ENCODE results near the gene LRIG1.

The LRIG1 gene

GRCh38 chr3:66414846-66415245, 86.0 kb downstream of the LRIG1 start:
- no peak for DNase-seq (ENCODE audit: low read depth)
- H3K4me3 ChIP-seq (ENCODE audit: control insufficient read depth, low read depth, low read length) = no peak overlapping the region
- TF ChIP-seq CTCF (IDR thresholded peaks at IDR 0.05; ENCODE audit: control insufficient read depth, insufficient read depth, low read depth, low read length, missing control alignments) = no peak

DNA sequence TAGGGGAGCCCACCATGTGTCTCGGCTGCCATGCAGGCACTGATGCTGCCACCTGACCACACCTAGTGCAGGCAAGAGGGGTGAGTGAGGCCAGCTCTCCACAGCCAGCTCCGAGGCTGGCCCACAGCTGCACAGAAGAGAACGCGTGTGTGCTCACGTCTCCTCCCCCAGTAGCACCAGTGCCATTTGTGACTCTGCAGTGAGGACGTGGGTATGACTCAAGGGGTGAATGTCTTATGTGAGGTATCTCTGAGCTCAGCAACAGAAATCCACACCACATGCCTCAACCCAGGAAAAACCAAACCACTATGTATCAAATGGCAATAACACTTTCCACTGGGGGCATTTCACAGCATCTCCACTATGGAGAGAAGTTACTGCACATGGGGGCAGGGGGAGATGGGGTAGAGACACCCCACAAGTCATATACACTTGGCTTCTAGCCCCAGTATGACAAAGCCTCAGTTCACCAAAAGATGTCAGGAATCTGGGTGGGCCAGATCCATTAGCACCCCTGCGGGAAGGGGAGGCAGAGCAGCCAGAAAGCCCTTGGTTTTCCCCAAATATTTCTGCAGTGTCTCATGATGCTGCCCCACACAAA, 87.6 kb downstream of the LRIG1 start:
- TF ChIP-seq CTCF (IDR thresholded peaks at IDR 0.05; ENCODE audit: control insufficient read depth, insufficient read depth, low read depth, low read length, missing control alignments) = peak; percentile 11
- no peak overlapping the region for H3K4me3 ChIP-seq (ENCODE audit: control insufficient read depth, low read depth, low read length)
- DNase-seq (ENCODE audit: low read depth) = peak; percentile 77

DNA sequence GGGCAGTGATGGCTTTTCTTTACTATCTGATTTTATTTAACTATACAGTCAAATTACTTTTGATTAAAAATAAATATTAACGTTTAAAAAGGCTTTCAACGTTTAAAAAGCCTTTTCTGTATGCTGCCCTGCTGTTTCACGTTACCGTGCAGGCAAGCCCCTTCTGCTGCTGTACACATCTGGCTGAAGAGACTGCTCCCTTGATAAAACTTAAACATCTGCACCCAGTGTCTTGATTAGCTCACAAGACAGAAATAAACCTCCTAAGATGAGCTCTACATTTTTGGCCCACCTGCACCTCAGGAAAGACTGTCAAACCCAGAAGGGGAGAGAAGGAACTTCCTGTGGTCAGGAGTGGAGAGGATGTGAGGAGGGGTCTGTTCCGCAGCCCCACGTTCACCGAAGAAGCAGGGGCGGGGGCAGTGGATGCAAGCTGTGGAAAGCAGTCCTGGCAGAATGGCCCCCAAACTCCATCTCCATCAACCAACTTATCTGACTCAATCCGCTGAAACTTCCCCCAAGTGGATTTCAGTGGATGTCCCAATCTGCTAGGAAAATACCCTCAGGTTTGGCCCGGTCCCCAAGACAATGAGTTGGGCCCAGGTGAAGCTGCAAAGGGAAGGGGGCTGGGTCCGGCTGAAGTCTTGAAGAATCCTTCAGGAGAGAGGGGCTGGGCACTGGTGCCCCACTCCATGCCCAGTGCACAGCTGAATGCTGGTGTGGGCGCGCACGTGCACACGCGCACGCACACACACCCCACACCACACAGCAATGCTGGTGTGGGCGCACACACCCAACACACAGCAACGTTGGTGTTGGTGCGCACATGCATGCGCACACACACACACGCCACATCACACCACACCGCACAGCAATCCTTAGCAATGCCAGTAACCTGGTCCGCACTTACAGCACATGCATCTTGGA, 88.6 kb downstream of the LRIG1 start:
- DNase-seq (ENCODE audit: low read depth) = no peak
- no peak overlapping the region for H3K4me3 ChIP-seq (ENCODE audit: control insufficient read depth, low read depth, low read length)
- no peak for TF ChIP-seq CTCF (IDR thresholded peaks at IDR 0.05; ENCODE audit: control insufficient read depth, insufficient read depth, low read depth, low read length, missing control alignments)

GRCh38 chr3:66411474-66411873, 89.3 kb downstream of the LRIG1 start:
- H3K4me3 ChIP-seq (ENCODE audit: control insufficient read depth, low read depth, low read length) = no peak overlapping the region
- TF ChIP-seq CTCF (IDR thresholded peaks at IDR 0.05; ENCODE audit: control insufficient read depth, insufficient read depth, low read depth, low read length, missing control alignments) = no peak

DNA sequence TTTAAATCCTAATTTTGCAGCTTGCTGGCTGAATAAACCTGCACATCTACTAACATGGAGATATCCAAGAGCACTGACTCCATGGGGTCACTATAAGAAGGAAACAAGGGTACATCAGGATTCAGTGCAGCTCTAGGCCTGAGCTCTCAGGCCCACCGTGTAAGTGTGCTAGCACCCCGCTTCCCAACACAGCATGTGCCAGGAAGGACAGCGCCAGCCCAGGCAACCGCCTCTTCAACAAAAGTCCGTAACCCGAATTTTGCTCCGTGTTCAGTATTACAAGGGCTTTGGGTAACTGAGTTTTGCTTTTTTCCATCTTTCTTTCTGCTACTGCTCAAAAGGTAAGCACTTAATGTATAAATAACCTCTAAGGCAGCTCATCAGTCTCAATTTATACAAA, 89.8 kb downstream of the LRIG1 start:
- DNase-seq (ENCODE audit: low read depth) = no peak
- TF ChIP-seq CTCF (IDR thresholded peaks at IDR 0.05; ENCODE audit: control insufficient read depth, insufficient read depth, low read depth, low read length, missing control alignments) = no peak
- H3K4me3 ChIP-seq (ENCODE audit: control insufficient read depth, low read depth, low read length) = no peak overlapping the region

More at GRCh38 chr3:66411474-66411873, 89.3 kb downstream of the LRIG1 start:
- DNase-seq (ENCODE audit: low read depth) = no peak

GRCh38 chr3:66409771-66410754, 90.8 kb downstream of the LRIG1 start:
- no peak for TF ChIP-seq CTCF (IDR thresholded peaks at IDR 0.05; ENCODE audit: control insufficient read depth, insufficient read depth, low read depth, low read length, missing control alignments)
- DNase-seq (ENCODE audit: low read depth) = no peak
- H3K4me3 ChIP-seq (ENCODE audit: control insufficient read depth, low read depth, low read length) = no peak overlapping the region

Measured in AG09309 (cell line).